ENCODE measurements around the gene GRM2. TPM values are rescaled to one million over a fixed set of nuclear protein-coding genes. Genes with fewer than 3 reads are reported as not detected.

GRM2 gene
- total RNA-seq, 1 donor from 2014 or later, result 134 TPM

DNA sequence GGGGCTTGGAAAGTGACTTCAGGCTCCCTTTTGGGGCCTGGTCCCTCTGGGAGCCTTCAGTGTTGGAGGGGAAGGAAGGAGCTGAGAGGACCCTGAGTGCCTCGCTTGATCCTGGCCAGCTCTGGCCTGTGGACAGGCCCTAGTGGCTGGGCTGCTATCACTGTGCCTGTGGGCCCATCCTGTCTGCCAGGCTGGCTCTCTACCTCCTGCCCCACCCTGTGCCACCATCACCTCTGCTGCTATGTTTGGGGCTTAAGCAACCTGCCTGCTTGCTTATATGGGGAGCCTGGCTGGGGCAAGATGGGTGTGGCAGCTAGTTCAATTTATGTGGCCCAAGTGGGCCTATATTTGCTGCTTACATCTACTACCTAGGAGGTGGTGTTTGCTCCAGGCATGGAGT lies 28.7 kb upstream of the GRM2 start:
- peaks cover 8% of the 10 kb centered on the region for H3K27me3 Mint-ChIP-seq (ENCODE audit: unreplicated experiment)
- H3K4me1 Mint-ChIP-seq (ENCODE audit: low read depth, unreplicated experiment), result peaks cover 14% of the 10 kb centered on the region
- no peak for DNase-seq
- H3K27ac Mint-ChIP-seq (ENCODE audit: unreplicated experiment), result no peak overlapping the region
- no peak overlapping the region for H3K4me3 Mint-ChIP-seq (ENCODE audit: unreplicated experiment)
- TF ChIP-seq, protein P1, sequence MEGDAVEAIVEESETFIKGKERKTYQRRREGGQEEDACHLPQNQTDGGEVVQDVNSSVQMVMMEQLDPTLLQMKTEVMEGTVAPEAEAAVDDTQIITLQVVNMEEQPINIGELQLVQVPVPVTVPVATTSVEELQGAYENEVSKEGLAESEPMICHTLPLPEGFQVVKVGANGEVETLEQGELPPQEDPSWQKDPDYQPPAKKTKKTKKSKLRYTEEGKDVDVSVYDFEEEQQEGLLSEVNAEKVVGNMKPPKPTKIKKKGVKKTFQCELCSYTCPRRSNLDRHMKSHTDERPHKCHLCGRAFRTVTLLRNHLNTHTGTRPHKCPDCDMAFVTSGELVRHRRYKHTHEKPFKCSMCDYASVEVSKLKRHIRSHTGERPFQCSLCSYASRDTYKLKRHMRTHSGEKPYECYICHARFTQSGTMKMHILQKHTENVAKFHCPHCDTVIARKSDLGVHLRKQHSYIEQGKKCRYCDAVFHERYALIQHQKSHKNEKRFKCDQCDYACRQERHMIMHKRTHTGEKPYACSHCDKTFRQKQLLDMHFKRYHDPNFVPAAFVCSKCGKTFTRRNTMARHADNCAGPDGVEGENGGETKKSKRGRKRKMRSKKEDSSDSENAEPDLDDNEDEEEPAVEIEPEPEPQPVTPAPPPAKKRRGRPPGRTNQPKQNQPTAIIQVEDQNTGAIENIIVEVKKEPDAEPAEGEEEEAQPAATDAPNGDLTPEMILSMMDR (IDR thresholded peaks at IDR 0.05; ENCODE audit: partially characterized antibody, unreplicated experiment), result no peak
- H3K36me3 Mint-ChIP-seq (ENCODE audit: unreplicated experiment), result no peaks in the 10 kb centered on the region
- peaks cover 7% of the 10 kb centered on the region for H3K9me3 Mint-ChIP-seq (ENCODE audit: unreplicated experiment)

DNA sequence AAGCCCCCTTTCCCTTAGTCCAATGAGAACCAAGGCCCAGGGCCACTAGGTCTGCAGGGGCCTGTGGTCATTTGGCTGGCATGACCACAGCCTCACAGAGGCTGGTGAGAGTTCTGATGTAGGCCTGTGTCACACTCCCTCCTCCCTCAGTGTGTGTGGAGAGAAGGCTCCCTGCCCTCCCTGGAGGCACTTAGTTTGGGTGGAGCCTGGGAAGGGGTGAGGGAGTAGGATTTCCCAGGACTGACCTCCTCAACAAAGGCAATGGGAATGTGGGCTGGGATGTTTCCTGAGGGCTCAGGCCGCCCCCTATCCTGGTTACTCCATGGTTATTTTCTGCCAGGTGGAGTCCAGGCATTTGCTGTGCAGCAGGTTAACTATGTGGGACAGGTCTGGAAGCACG lies 28.2 kb upstream of the GRM2 start:
- TF ChIP-seq, protein P1 (IDR thresholded peaks at IDR 0.05; ENCODE audit: partially characterized antibody, unreplicated experiment), result no peak
- Mint-ChIP-seq H3K27ac (ENCODE audit: unreplicated experiment) (no peak overlapping the region), H3K9me3 (ENCODE audit: unreplicated experiment) (peaks cover 5% of the 10 kb centered on the region), H3K4me3 (ENCODE audit: unreplicated experiment) (no peak overlapping the region), H3K27me3 (ENCODE audit: unreplicated experiment) (peaks cover 8% of the 10 kb centered on the region), H3K36me3 (ENCODE audit: unreplicated experiment) (no peaks in the 10 kb centered on the region), H3K4me1 (ENCODE audit: low read depth, unreplicated experiment) (peaks cover 14% of the 10 kb centered on the region)
- DNase-seq, result no peak

DNA sequence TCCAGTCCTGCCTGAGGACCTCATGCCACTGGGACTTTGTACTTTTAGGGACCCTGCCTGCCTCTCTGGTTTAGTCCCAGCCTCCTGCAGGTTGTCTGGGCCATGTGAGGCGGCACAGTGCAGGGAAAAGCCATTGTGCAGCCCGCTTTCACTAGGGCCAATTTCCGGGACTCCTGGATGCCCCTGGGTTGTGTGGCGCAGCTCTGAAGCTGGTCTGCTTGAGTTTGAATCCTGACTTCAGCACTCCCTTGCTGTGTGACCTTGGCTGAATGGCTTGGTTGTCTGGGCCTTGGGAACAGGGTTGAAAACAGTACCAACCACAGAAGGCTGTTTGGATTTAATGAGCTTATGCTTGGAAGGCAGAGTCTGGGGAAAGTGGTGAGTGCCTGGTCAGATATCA lies 27.6 kb upstream of the GRM2 start:
- Mint-ChIP-seq H3K4me1 (ENCODE audit: low read depth, unreplicated experiment) (peaks cover 14% of the 10 kb centered on the region), H3K4me3 (ENCODE audit: unreplicated experiment) (no peak overlapping the region), H3K27me3 (ENCODE audit: unreplicated experiment) (peaks cover 8% of the 10 kb centered on the region), H3K36me3 (ENCODE audit: unreplicated experiment) (no peaks in the 10 kb centered on the region), H3K27ac (ENCODE audit: unreplicated experiment) (no peak overlapping the region), H3K9me3 (ENCODE audit: unreplicated experiment) (peaks cover 5% of the 10 kb centered on the region)
- DNase-seq, result no peak
- TF ChIP-seq, protein P1 (IDR thresholded peaks at IDR 0.05; ENCODE audit: partially characterized antibody, unreplicated experiment), result no peak

DNA sequence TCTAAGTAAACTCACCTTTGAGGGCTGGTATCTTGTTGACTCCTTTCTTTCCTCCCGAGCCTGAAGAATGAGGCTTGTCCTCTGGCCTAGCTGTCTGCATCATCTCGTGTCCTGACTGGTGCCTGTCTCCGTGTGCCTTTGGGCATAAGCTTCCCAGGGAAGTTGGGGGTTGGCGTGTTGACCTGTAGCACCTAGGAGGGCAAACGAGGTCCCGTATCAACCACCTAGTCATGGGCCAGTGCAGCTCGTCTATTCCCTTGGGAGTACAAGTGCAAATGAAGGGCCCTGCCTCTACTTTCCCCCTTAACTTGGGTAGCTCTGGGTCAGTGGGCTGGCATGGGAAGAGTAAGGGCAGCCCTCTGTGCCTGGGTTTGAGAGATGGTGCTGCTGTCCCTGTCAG lies 27.1 kb upstream of the GRM2 start:
- H3K4me1 Mint-ChIP-seq (ENCODE audit: low read depth, unreplicated experiment), result peaks cover 14% of the 10 kb centered on the region
- H3K9me3 Mint-ChIP-seq (ENCODE audit: unreplicated experiment), result peaks cover 3% of the 10 kb centered on the region
- H3K27ac Mint-ChIP-seq (ENCODE audit: unreplicated experiment), result no peak overlapping the region
- no peaks in the 10 kb centered on the region for H3K36me3 Mint-ChIP-seq (ENCODE audit: unreplicated experiment)
- no peak overlapping the region for H3K4me3 Mint-ChIP-seq (ENCODE audit: unreplicated experiment)
- H3K27me3 Mint-ChIP-seq (ENCODE audit: unreplicated experiment), result peaks cover 7% of the 10 kb centered on the region
- TF ChIP-seq, protein P1 (IDR thresholded peaks at IDR 0.05; ENCODE audit: partially characterized antibody, unreplicated experiment), result no peak
- no peak for DNase-seq

DNA sequence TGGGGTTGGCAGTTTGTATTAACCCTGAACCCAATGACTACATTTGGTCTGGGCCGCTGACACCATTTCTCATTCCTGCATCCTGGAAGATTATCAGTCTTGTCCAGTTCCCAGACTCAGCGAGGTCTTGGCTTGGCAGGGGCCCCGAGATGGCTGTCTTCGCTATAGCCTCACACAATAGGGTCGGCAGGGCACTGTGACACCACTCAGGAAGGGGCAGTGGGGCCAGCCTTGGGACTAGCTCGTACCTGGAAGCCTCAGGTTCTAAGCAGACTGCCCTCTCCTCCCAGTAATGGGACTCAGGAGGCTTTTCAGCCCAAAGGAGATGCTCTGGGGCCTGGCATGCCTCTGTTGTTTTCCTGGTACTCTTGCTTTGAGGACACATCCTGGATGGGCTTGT lies 26.7 kb upstream of the GRM2 start:
- DNase-seq, result no peak
- peaks cover 4% of the 10 kb centered on the region for H3K27me3 Mint-ChIP-seq (ENCODE audit: unreplicated experiment)
- H3K36me3 Mint-ChIP-seq (ENCODE audit: unreplicated experiment), result no peaks in the 10 kb centered on the region
- H3K27ac Mint-ChIP-seq (ENCODE audit: unreplicated experiment), result no peak overlapping the region
- TF ChIP-seq, protein P1 (IDR thresholded peaks at IDR 0.05; ENCODE audit: partially characterized antibody, unreplicated experiment), result no peak
- H3K9me3 Mint-ChIP-seq (ENCODE audit: unreplicated experiment), result peaks cover 2% of the 10 kb centered on the region
- no peak overlapping the region for H3K4me3 Mint-ChIP-seq (ENCODE audit: unreplicated experiment)
- peaks cover 14% of the 10 kb centered on the region for H3K4me1 Mint-ChIP-seq (ENCODE audit: low read depth, unreplicated experiment)
